ENCODE measurements around the gene PDE6C. TPM values are rescaled to one million over a fixed set of nuclear protein-coding genes. Genes with fewer than 3 reads are reported as not detected.

PDE6C gene
- polyA plus RNA-seq, 1 of the 3 experiments (the other 2 are of a cell fraction): not detected

- POLR2A ChIA-PET: no interaction called here
- Histone ChIP-seq H4K20me1 (ENCODE audit: insufficient read depth) (no peaks in the 10 kb centered on the region), H3K4me1 (ENCODE audit: control insufficient read depth in 1 of 2, insufficient read depth in 2 of 2, low read depth in 1 of 2, low read length in 1 of 2) (no peaks in the 10 kb centered on the region), H3K9ac (no peak overlapping the region), H3K36me3 (replicated peaks in 1 of 2; ENCODE audit: control insufficient read depth in 1 of 2, insufficient read depth in 2 of 2, low read length in 1 of 2) (peaks cover 36 to 60% of the 10 kb centered on the region in 2 experiments), H3K79me2 (ENCODE audit: insufficient read depth) (no peaks in the 10 kb centered on the region), H3K9me3 (no peaks in the 10 kb centered on the region), H3K9me2 (no peaks in the 10 kb centered on the region), H3K27ac (ENCODE audit: low read depth in 2 of 2, low read length in 1 of 2) (no peak overlapping the region), H3K4me3 (ENCODE audit: low read depth in 2 of 2, low read length in 1 of 2) (no peak overlapping the region), H3F3A (replicated peaks; ENCODE audit: insufficient read depth) (peaks cover 6% of the 10 kb centered on the region), H3K27me3 (ENCODE audit: insufficient read depth) (no peaks in the 10 kb centered on the region), H2AFZ (ENCODE audit: low read depth) (no peak overlapping the region), H3K4me2 (no peak overlapping the region)
- peak; percentile 12 for DNase-seq
- TF ChIP-seq CTCF (IDR thresholded peaks at IDR 0.05) (peak; percentile 66), SMC3 (IDR thresholded peaks at IDR 0.05; ENCODE audit: low read depth, low read length) (peak; percentile 50), PBX3 (IDR thresholded peaks at IDR 0.05) (no peak), ZBTB33 (IDR thresholded peaks at IDR 0.05; ENCODE audit: borderline replicate concordance, low read depth) (no peak), MXI1 (IDR thresholded peaks at IDR 0.05; ENCODE audit: low read depth, low read length) (0 out of 2 replicates have a peak, but pooled peaks have one; percentile 20), YY1 (IDR thresholded peaks at IDR 0.05; ENCODE audit: low read depth) (no peak), RAD21 (IDR thresholded peaks at IDR 0.05; ENCODE audit: low read length) (peak; percentile 78), MAX (IDR thresholded peaks at IDR 0.05; ENCODE audit: low read depth) (no peak), NRF1 (IDR thresholded peaks at IDR 0.05; ENCODE audit: low read depth, low read length) (no peak), EP300 (IDR thresholded peaks at IDR 0.05; ENCODE audit: borderline replicate concordance in 1 of 2, low read depth in 1 of 2, low read length in 1 of 2) (no peak), FOXJ3 (CRISPR knock-in tag; IDR thresholded peaks at IDR 0.05) (no peak), JUND (IDR thresholded peaks at IDR 0.05) (no peak)
- CTCF ChIA-PET: interaction anchor here (0.6 to 3.5 kb wide), 23 partner anchors 10 to 309 kb away, joined by 3 to 38 read pairs (median 4); partner anchors contain the start of gene MYOF
- WGBS (ENCODE audit: low lambda C conversion rate): 65% methylated on average over 4 of the region's 4 CpGs
Measured at GRCh38 chr10:93680412-93681047, 68.2 kb downstream of the PDE6C start.

All from SK-N-SH (cell line).